Measurements from ENCODE around the gene UVRAG.

Gene UVRAG

GRCh38 chr11:75814677-75815344, at the start of gene UVRAG:
Gene UVRAG, plus strand, starts transcription at chr11:75815210. Its CDS starts 198 bp downstream, at chr11:75815408.
- DNase-seq (ENCODE audit: low read depth) = peak; percentile 95

DNA sequence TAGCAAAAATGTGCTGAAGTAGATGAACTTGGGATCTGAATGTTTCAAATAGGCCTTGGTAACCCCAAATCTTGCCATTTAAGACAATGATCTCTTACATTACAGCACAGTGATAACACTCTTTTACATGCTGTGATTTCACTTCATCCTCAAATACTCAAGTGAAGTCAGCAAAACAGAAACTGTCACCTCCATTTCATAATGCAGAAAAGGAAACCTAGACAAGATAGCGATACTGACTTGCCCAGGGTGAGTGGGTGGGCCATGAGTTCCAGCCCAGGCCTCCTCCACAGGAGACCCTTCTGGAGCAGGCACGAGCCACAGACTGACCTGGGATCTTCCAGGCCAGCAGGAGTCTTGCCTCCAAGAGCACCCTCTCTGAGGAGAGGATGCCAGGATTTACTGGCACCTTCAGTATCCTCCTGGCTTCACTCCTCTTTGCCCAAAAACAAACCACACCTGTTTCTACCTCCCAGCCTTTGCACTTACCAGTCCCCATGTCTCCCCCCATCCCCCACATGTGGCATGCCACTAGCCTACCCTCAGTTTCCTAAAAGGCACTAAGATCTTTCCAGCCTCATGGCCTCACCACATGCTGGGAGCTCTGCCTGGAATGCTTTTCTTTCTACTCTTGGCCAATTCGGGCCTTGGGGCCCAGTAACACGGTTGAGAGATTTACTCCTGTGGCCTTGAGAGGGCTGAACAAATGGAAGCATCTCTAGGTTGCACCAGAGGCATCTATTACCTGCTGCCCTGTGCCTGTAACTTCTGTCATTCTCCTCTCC, 48.4 kb upstream of the UVRAG start:
- no peak for DNase-seq (ENCODE audit: low read depth)

DNA sequence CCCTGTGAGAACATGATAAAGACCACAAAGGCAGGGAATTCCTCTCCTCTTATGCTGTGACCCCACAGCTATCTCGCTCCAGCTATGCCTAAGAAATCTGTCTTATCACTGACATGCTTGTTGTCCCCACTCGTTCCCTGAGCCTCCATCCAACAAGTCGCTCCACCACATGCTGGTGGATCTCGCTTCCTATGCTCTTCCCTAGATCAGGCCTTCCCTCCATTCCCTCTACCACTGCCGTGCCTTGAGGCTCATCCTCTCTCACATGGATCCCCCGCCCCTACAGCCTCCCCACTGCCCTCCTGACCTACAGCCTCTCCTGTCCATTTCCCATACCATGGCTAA, 47.8 kb upstream of the UVRAG start:
- DNase-seq (ENCODE audit: low read depth) = no peak

DNA sequence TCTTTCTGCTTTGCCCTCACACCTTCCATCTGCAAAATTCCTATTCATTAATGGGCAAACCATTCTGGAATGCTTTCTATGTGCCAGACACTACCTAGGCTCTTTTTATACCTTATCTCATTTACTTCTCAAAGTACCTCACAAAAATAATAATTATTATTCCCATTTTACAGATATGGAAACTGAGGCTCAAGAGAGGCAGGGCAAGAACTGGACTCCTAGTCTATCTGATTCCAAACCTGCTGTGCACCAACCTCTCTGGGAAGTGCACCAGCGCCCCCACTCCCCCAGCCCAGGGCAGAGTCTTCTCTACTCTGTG, 47.3 kb upstream of the UVRAG start:
- no peak for DNase-seq (ENCODE audit: low read depth)

- peak; percentile 57 for DNase-seq (ENCODE audit: low read depth)
These were observed 46.7 kb upstream of the UVRAG start, which contains the start of gene DGAT2 for GRCh38 chr11:75768112-75768908. Gene DGAT2, plus strand, starts transcription at chr11:75768778. Its CDS starts 214 bp downstream, at chr11:75768992.

DNA sequence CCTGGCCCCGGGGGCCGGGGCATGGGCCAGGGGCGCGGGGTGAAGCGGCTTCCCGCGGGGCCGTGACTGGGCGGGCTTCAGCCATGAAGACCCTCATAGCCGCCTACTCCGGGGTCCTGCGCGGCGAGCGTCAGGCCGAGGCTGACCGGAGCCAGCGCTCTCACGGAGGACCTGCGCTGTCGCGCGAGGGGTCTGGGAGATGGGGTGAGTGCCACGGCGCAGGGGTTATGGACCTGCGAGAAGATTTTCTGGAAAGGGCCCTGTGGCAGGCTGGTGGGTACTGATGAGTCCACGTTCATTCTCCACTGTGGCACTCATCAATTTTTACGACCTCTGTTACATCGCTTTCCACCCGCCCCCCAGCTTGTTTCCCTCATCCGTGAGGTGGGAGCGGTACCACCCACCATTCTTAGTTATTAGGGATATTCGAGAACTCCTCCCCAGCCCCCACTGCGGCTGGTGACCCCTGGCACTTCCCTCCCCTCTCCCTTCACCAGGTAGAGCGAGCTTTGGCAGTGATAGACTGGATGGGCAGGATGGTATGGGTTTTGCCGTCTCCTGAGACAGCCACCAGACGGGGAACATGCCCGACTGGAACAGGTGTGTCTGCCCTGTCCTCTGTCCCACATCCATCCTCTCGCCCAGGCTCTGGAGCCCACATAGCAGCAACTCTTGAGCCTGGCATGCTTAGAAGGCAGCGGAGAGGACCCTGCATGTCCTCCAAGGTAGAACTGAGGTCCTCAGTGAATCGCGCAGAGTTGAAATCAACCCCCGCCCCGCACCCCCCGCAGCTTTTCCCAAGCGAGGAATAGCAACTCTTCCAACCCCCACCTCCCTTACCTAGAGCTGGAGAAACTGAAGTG, 45.9 kb upstream of the UVRAG start:
- no peak for DNase-seq (ENCODE audit: low read depth)

- no peak for DNase-seq (ENCODE audit: low read depth)
These were observed 44.9 kb upstream of the UVRAG start for GRCh38 chr11:75770102-75770501.

GRCh38 chr11:75771646-75772410, 43.2 kb upstream of the UVRAG start:
- DNase-seq (ENCODE audit: low read depth) = no peak

DNA sequence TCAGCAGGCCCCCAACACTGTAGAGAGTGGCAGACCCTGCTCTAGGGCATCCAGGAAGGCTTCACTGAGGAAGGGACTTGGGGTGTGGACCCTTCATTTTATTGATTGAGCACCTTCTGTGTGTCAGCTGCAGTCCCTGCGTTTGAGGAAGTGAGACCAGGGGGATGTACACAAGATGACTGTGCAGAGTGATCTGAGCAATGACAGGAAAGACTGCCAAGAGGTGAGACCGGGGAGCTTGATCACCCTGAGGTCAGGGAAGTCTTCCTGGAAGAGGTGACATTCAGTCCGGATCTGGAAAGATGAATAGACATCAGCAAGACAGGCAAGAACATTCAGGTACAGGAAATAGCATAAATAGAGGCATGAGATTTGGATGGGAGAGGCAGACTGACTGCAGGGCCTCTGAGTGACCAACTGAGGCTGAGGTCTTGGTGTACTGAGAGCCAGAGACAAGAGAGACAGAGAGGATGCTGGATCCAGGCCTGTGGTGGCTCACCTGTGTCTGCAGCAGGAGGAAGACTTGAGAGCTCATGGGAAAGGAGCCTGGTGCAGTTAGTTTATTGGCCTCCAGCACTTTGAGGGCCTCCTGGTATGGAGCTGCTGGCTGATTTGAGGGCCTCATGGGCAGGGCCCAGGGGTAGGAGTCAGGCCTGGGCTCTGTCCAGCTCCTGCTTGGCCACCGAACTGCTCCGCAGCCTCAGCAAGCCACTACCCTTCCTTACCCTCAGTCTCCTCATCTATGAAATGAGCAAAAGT, 41.2 kb upstream of the UVRAG start:
- DNase-seq (ENCODE audit: low read depth) = no peak

DNA sequence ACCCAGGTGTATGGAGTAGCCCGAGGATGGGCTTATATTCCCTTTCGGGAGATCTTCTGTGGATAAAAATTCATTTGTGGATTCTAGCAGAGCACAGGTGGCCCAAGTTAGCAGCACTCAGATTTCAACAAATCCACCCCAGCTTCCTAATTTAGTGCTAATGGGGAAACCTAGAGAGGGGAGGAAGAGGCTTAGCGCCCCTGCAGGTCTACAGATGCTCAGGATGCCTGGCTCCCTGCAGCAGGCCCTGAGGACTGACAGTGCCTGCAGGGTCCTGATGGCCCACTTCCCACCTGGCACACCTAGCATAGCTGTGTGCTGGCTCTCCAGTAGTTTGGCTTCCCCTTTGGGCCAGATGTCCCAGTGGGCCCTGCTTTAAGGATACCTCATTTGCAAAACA, 40.0 kb upstream of the UVRAG start:
- no peak for DNase-seq (ENCODE audit: low read depth)

GRCh38 chr11:75776546-75776945, 38.5 kb upstream of the UVRAG start:
- DNase-seq (ENCODE audit: low read depth) = no peak

DNA sequence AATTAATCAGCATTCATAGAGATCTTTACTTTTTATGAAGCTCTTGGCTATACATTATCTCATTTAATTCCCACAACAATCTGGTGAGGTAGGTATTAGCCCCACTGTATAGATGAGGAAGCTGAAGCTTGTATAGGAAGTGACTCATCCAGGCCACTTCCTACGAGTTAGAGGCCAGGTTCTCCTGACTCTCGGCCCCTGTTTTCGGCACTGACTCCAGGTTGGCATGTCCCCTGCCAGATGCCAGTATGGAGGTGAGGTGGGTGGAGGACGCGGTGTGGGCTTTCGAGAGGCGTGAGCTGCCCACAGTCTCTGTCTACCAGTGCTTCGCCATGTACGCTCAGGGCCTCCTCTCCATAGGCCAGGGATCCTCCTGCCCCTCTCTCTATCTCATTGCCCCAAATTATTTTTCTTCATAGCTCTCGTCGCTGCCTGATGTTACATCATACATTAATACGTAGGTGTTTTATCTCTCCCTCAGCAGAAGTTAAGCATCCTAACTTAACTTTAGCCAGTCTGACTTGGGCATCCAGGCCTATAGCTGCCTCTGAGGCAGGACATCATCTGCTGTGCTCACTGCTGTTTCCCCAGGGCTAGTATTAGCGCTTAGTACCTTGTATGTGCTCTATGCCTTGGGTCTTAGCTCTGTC, 37.4 kb upstream of the UVRAG start:
- no peak for DNase-seq (ENCODE audit: low read depth)

DNA sequence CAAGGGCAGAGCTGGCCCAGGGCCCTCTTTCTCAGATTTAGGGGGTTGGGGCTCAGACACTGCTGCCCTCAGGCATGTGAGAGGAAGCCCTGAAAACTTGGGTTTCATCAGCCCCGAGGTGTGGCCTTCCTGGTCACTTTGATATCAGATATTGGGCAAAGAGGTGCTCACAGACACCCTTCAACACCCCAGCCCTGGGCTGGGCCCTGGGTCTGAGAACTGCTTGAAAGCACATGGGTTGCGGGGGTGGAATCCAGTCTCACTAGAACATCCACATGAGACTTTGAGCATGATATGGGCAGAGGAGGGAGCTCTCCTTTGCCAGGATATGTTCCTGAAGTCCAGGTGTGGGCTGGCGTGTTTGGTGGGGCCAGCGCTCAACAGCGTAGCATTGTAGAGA, 36.0 kb upstream of the UVRAG start:
- no peak for DNase-seq (ENCODE audit: low read depth)

DNA sequence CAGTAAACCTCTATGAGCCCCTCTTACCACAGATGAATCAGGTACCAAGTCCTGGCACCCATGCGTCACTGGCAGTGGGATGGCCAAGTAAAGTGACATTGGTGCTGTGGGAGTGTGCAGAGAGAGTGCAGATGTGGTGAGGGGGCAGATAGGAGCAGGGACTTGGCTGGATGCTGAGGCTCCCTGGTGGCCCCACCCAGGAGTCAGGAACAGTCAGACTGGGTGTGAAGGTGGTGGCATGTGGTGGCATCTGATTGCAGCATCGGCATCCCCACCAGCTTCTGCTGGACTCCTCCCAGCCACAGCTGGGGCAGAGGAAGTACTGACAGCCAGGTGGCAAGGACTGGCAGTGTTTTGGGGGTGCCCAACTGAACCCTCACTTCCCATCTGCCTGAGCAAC, 35.0 kb upstream of the UVRAG start:
- DNase-seq (ENCODE audit: low read depth) = no peak

- DNase-seq (ENCODE audit: low read depth) = no peak
These were observed 34.1 kb upstream of the UVRAG start for GRCh38 chr11:75780888-75781287.

GRCh38 chr11:75781296-75781695, 33.7 kb upstream of the UVRAG start:
- no peak for DNase-seq (ENCODE audit: low read depth)

- no peak for DNase-seq (ENCODE audit: low read depth)
These were observed 33.2 kb upstream of the UVRAG start for GRCh38 chr11:75781831-75782230.

DNA sequence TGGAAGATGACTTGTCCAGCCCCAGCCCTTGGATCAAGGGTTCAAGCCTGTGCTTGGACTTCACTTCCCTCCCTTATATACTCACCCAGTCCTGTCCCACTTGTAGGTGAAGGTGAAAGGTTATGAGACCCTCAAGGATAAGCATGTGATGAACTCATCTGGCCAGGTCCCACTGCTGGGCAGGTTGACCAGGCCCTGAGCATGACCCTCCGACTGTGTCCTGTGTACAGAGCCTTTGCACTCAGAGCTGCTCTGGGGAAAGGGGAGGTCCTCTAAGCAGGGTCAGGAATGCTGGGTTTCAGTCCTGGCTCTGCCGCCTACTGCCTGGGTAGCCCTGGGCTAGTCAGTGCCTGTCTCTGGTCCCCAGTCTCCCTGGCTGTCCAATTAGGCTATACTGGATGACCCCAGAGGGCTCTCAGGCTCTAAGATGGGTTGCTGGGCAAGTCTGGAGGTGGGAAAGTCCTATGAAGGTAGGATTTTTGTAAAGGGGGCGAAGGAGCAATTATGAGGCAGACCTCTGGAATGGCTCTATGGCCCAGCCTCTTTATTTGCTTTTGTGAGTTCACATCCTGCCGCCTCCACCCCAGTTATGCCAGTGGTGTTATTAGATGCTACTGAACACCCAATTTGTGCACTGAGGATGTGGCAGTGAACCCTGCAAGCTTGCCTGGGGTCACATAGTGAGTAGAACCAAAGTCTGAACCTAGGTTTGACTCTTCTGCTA, 32.3 kb upstream of the UVRAG start:
- no peak for DNase-seq (ENCODE audit: low read depth)

DNA sequence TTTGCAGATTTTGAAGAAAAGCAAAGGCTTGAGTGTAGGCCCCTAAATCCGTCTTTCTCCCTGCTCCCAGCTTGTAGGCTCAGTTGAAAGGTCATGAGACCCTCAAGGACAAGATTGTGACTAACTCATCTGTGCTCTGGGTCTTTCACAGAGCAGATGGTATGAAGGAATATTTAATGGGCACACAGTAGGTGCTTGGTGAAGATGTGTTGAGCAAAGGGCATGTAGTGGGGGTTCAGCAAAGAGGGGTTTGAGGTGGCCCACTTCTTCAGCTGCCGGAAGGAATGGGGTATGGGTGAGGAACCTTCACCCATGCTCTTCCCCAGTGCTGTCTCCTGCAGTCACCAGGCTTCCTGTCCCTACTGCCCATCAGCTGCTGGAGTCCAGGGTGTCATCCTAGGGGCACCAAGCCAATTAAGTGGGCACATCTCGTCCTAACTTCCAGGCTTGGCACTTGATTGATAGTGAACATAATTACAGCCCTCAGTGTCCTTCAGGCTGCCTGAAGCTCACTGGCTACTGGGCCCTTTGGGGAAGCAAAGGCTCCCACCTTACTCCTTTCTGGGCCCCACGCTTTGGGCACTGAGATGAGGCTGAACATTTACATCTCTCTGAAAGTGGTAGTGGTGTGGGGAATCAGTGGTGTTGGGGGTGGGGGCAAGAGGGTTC, 31.5 kb upstream of the UVRAG start:
- no peak for DNase-seq (ENCODE audit: low read depth)

Data from activated T-helper 9 cell treated with anti-CD3 and anti-CD28 coated beads, Interleukin-2, amount 50 U/mL, for 16 hours (primary cell).